Measurements from ENCODE around the gene WDR17. TPM values are rescaled to one million over a fixed set of nuclear protein-coding genes. Genes with fewer than 3 reads are reported as not detected.
A peak's percentile ranks its signal among the peaks of the same experiment; 100 is the strongest.

Gene WDR17
- total and polyA plus RNA-seq, 2 of the 13 experiments (the other 11 are each of a cell fraction or from before 2014, with no cell fraction given) = not detected

GRCh38 chr4:176195184-176195978 is 129.7 kb downstream of the WDR17 start, which contains the start of gene SPATA4:
Gene SPATA4, minus strand, starts transcription at chr4:176195585. Its CDS starts 23 bp downstream, at chr4:176195562.
- no peak within 1 kb of the TSS; the same call in none of the 2 replicates for H3K9ac ChIP-seq (ENCODE audit: insufficient read depth, low read depth, low read length)
- FAIRE-seq (no peak), DNase-seq (ENCODE audit: low spot score) (peak; percentile 65), ATAC-seq (peak; percentile 99)
- BruUV-seq (replicated peaks) = no TSS peak
- H3K9me3 ChIP-seq (ENCODE audit: low read length) = no peaks in the 10 kb centered on the region
- no peaks in the 10 kb centered on the region for H3K79me2 ChIP-seq (ENCODE audit: insufficient read depth, low read length)
- H4K20me1 ChIP-seq (ENCODE audit: insufficient read depth, low read length) = no peaks in the 10 kb centered on the region
- no peaks in the 10 kb centered on the region; the same call in 1 of the 2 replicates for H3K4me1 ChIP-seq (ENCODE audit: insufficient read depth, low read length)
- ChIA-PET CTCF (ENCODE audit: low intra/inter-chr PET ratio, low total read pairs) (no interaction called here), POLR2A (no interaction called here)
- in situ Hi-C loops (cut with HindIII; ENCODE audit: extremely low pct_ligation_motif_present, low pct_unique_long_range_greater_than_20kb) (loop anchor here (10.0 kb wide), 1 partner anchor 119 kb away; the partner anchor contains the start of gene SPCS3), intact Hi-C loops (cut with micrococcal nuclease; ENCODE audit: unreplicated experiment) (loop anchor here (5.0 kb wide), 1 partner anchor 127 kb away; no protein-coding TSS in a partner anchor)
- H3K36me3 ChIP-seq (replicated peaks in 1 of 2; ENCODE audit: control insufficient read depth in 1 of 2, insufficient read depth in 2 of 2, low read length in 2 of 2) = no peaks in the 10 kb centered on the region
- H3K4me3 ChIP-seq (replicated peaks in 1 of 3; ENCODE audit: insufficient read depth in 1 of 3, low read depth in 2 of 3, low read length in 3 of 3) = peak within 1 kb of the TSS; percentile 24 to 76 (median 52); a peak in 5 of 6 replicates
- peak within 1 kb of the TSS; percentile 76 for H2AFZ ChIP-seq (ENCODE audit: low read length)
- H3K27me3 ChIP-seq (ENCODE audit: control insufficient read depth in 1 of 2, insufficient read depth in 2 of 2, low read length in 2 of 2) = peaks cover 1 to 10% of the 10 kb centered on the region in 2 experiments; a peak in 2 of 5 replicates
- H3K27ac ChIP-seq (ENCODE audit: extremely low read length, insufficient read depth, low read length) = no peak within 1 kb of the TSS
- H3K4me2 ChIP-seq (ENCODE audit: low read depth, low read length) = peak within 1 kb of the TSS; percentile 80
- WGBS (ENCODE audit: low lambda C conversion rate) = 30% methylated on average over 11 of the region's 45 CpGs
- TF ChIP-seq ZNF496 (CRISPR knock-in tag; IDR thresholded peaks at IDR 0.05; ENCODE audit: insufficient replicate concordance) (no peak), ZNF782 (CRISPR knock-in tag; IDR thresholded peaks at IDR 0.05; ENCODE audit: borderline replicate concordance) (no peak), DMAP1 (CRISPR knock-in tag; IDR thresholded peaks at IDR 0.05) (0 out of 2 replicates have a peak, but pooled peaks have one; percentile 30), BCL6 (CRISPR knock-in tag; IDR thresholded peaks at IDR 0.05) (no peak), GABPB1 (CRISPR knock-in tag; IDR thresholded peaks at IDR 0.05) (peak; percentile 97), JARID2 (CRISPR knock-in tag; IDR thresholded peaks at IDR 0.05; ENCODE audit: insufficient replicate concordance) (no peak), ZNF768 (CRISPR knock-in tag; IDR thresholded peaks at IDR 0.05) (peak; percentile 24; the same call in 1 of the 2 replicates), ZBTB49 (CRISPR knock-in tag; IDR thresholded peaks at IDR 0.05; ENCODE audit: borderline replicate concordance) (no peak), HOXA3 (CRISPR knock-in tag; IDR thresholded peaks at IDR 0.05) (peak; percentile 58), PHF8 (CRISPR knock-in tag; IDR thresholded peaks at IDR 0.05) (peak; percentile 63), ELK4 (CRISPR knock-in tag; IDR thresholded peaks at IDR 0.05; ENCODE audit: borderline replicate concordance) (no peak), SIN3B (IDR thresholded peaks at IDR 0.05; ENCODE audit: low read length) (no peak), ZNF574 (CRISPR knock-in tag; IDR thresholded peaks at IDR 0.05) (peak; percentile 60; the same call in 1 of the 2 replicates), ZNF546 (CRISPR knock-in tag; conservative IDR thresholded peaks at IDR 0.05) (no peak), ZBTB26 (CRISPR knock-in tag; IDR thresholded peaks at IDR 0.05; ENCODE audit: borderline replicate concordance) (0 out of 2 replicates have a peak, but pooled peaks have one; percentile 29)
